Activated naive CD8-positive, alpha-beta T cell (primary cell): ENCODE measurements around the gene TPK1.
"Not testable (repeated sequence)": the region's sequence is repeated elsewhere in the genome, so short reads cannot be mapped to it uniquely, and the experiment has no call there.

Source experiments
- H3K27ac Mint-ChIP-seq: one replicate; pipeline ENCODE4 v1.8.0; 2021; ENCODE audit warnings: mixed read lengths
- H3K27me3 Mint-ChIP-seq: one replicate; pipeline ENCODE4 v1.8.0; 2021; ENCODE audit warnings: mixed read lengths
- H3K36me3 Mint-ChIP-seq: one replicate; pipeline ENCODE4 v1.8.0; 2021; ENCODE audit warnings: mixed read lengths
- H3K4me1 Mint-ChIP-seq: one replicate; pipeline ENCODE4 v1.8.0; 2021; ENCODE audit warnings: low read depth, mixed read lengths
- H3K4me3 Mint-ChIP-seq: one replicate; pipeline ENCODE4 v1.8.0; 2021; ENCODE audit warnings: mild to moderate bottlenecking, mixed read lengths
- H3K9me3 Mint-ChIP-seq: one replicate; pipeline ENCODE4 v1.8.0; 2021; ENCODE audit warnings: low read depth, mixed read lengths

TPK1 gene

GRCh38 chr7:144628176-144628575, 207.7 kb downstream of the TPK1 start:
- Mint-ChIP-seq H3K27ac (no peak overlapping the region), H3K4me1 (no peaks in the 10 kb centered on the region), H3K36me3 (peaks cover 24% of the 10 kb centered on the region), H3K4me3 (no peak overlapping the region), H3K9me3 (peaks cover 13% of the 10 kb centered on the region), H3K27me3 (no peaks in the 10 kb centered on the region)

GRCh38 chr7:144622745-144623144, 213.1 kb downstream of the TPK1 start:
- peaks cover 34% of the 10 kb centered on the region for H3K36me3 Mint-ChIP-seq
- no peaks in the 10 kb centered on the region for H3K4me1 Mint-ChIP-seq
- H3K27ac Mint-ChIP-seq, result no peak overlapping the region
- H3K27me3 Mint-ChIP-seq, result no peaks in the 10 kb centered on the region
- H3K9me3 Mint-ChIP-seq, result peaks cover 14% of the 10 kb centered on the region
- H3K4me3 Mint-ChIP-seq, result no peak overlapping the region

- Mint-ChIP-seq H3K4me3 (no peak overlapping the region), H3K27me3 (no peaks in the 10 kb centered on the region), H3K9me3 (no peaks in the 10 kb centered on the region), H3K36me3 (peaks cover 27% of the 10 kb centered on the region), H3K27ac (no peak overlapping the region), H3K4me1 (no peaks in the 10 kb centered on the region)
Measured at GRCh38 chr7:144606261-144606660, 229.6 kb downstream of the TPK1 start.

- Mint-ChIP-seq H3K9me3 (peaks cover 31% of the 10 kb centered on the region), H3K27me3 (no peaks in the 10 kb centered on the region), H3K27ac (no peak overlapping the region), H3K36me3 (peaks cover 51% of the 10 kb centered on the region), H3K4me3 (no peak overlapping the region), H3K4me1 (no peaks in the 10 kb centered on the region)
Measured at GRCh38 chr7:144596953-144597352, 238.9 kb downstream of the TPK1 start.

- Mint-ChIP-seq H3K36me3 (peaks cover 58% of the 10 kb centered on the region), H3K4me3 (no peak overlapping the region), H3K9me3 (peaks cover 31% of the 10 kb centered on the region), H3K27me3 (no peaks in the 10 kb centered on the region), H3K4me1 (no peaks in the 10 kb centered on the region), H3K27ac (no peak overlapping the region)
Measured at GRCh38 chr7:144594580-144594979, 241.3 kb downstream of the TPK1 start.

GRCh38 chr7:144588559-144589051, 247.2 kb downstream of the TPK1 start:
- Mint-ChIP-seq H3K9me3 (peaks cover 4% of the 10 kb centered on the region), H3K27ac (no peak overlapping the region), H3K27me3 (no peaks in the 10 kb centered on the region), H3K4me1 (no peaks in the 10 kb centered on the region), H3K36me3 (peaks cover 35% of the 10 kb centered on the region), H3K4me3 (no peak overlapping the region)

- no peaks in the 10 kb centered on the region for H3K9me3 Mint-ChIP-seq
- no peak overlapping the region for H3K27ac Mint-ChIP-seq
- no peaks in the 10 kb centered on the region for H3K4me1 Mint-ChIP-seq
- no peaks in the 10 kb centered on the region for H3K27me3 Mint-ChIP-seq
- H3K4me3 Mint-ChIP-seq, result no peak overlapping the region
- peaks cover 37% of the 10 kb centered on the region for H3K36me3 Mint-ChIP-seq
Measured at GRCh38 chr7:144587701-144588100, 248.2 kb downstream of the TPK1 start.

GRCh38 chr7:144584726-144585125, 251.1 kb downstream of the TPK1 start:
- H3K9me3 Mint-ChIP-seq, result no peaks in the 10 kb centered on the region
- no peak overlapping the region for H3K4me3 Mint-ChIP-seq
- no peak overlapping the region for H3K27ac Mint-ChIP-seq
- H3K4me1 Mint-ChIP-seq, result no peaks in the 10 kb centered on the region
- H3K36me3 Mint-ChIP-seq, result peaks cover 39% of the 10 kb centered on the region
- no peaks in the 10 kb centered on the region for H3K27me3 Mint-ChIP-seq

GRCh38 chr7:144579687-144580086, 256.2 kb downstream of the TPK1 start:
- no peaks in the 10 kb centered on the region for H3K9me3 Mint-ChIP-seq
- no peaks in the 10 kb centered on the region for H3K4me1 Mint-ChIP-seq
- H3K36me3 Mint-ChIP-seq, result peaks cover 49% of the 10 kb centered on the region
- H3K27ac Mint-ChIP-seq, result no peak overlapping the region
- no peaks in the 10 kb centered on the region for H3K27me3 Mint-ChIP-seq
- no peak overlapping the region for H3K4me3 Mint-ChIP-seq

- Mint-ChIP-seq H3K4me3 (no peak overlapping the region), H3K27ac (no peak overlapping the region), H3K36me3 (peaks cover 32% of the 10 kb centered on the region), H3K27me3 (no peaks in the 10 kb centered on the region), H3K9me3 (no peaks in the 10 kb centered on the region), H3K4me1 (no peaks in the 10 kb centered on the region)
Measured at GRCh38 chr7:144575456-144575855, 260.4 kb downstream of the TPK1 start.

- not testable (repeated sequence) for H3K27ac Mint-ChIP-seq, H3K4me1 Mint-ChIP-seq, H3K27me3 Mint-ChIP-seq, H3K9me3 Mint-ChIP-seq, H3K4me3 Mint-ChIP-seq
- H3K36me3 Mint-ChIP-seq, result peaks cover 32% of the 10 kb centered on the region
Measured at GRCh38 chr7:144574753-144575152, 261.1 kb downstream of the TPK1 start.

GRCh38 chr7:144568233-144568632, 267.6 kb downstream of the TPK1 start:
- H3K27me3 Mint-ChIP-seq, result no peaks in the 10 kb centered on the region
- H3K4me1 Mint-ChIP-seq, result no peaks in the 10 kb centered on the region
- no peak overlapping the region for H3K4me3 Mint-ChIP-seq
- H3K36me3 Mint-ChIP-seq, result peaks cover 36% of the 10 kb centered on the region
- no peak overlapping the region for H3K27ac Mint-ChIP-seq
- peaks cover 5% of the 10 kb centered on the region for H3K9me3 Mint-ChIP-seq

GRCh38 chr7:144565586-144565985, 270.3 kb downstream of the TPK1 start:
- Mint-ChIP-seq H3K9me3 (peaks cover 5% of the 10 kb centered on the region), H3K27ac (no peak overlapping the region), H3K4me1 (no peaks in the 10 kb centered on the region), H3K36me3 (peaks cover 42% of the 10 kb centered on the region), H3K27me3 (no peaks in the 10 kb centered on the region), H3K4me3 (no peak overlapping the region)

GRCh38 chr7:144549861-144550260, 286.0 kb downstream of the TPK1 start:
- H3K36me3 Mint-ChIP-seq, result peaks cover 21% of the 10 kb centered on the region
- no peaks in the 10 kb centered on the region for H3K27me3 Mint-ChIP-seq
- no peak overlapping the region for H3K4me3 Mint-ChIP-seq
- no peaks in the 10 kb centered on the region for H3K4me1 Mint-ChIP-seq
- H3K27ac Mint-ChIP-seq, result no peak overlapping the region
- H3K9me3 Mint-ChIP-seq, result no peaks in the 10 kb centered on the region

- H3K27me3 Mint-ChIP-seq, result no peaks in the 10 kb centered on the region
- H3K4me3 Mint-ChIP-seq, result no peak overlapping the region
- no peaks in the 10 kb centered on the region for H3K9me3 Mint-ChIP-seq
- H3K27ac Mint-ChIP-seq, result no peak overlapping the region
- peaks cover 22% of the 10 kb centered on the region for H3K36me3 Mint-ChIP-seq
- no peaks in the 10 kb centered on the region for H3K4me1 Mint-ChIP-seq
Measured at GRCh38 chr7:144548556-144548955, 287.3 kb downstream of the TPK1 start.

- peaks cover 24% of the 10 kb centered on the region for H3K36me3 Mint-ChIP-seq
- no peak overlapping the region for H3K4me3 Mint-ChIP-seq
- no peak overlapping the region for H3K27ac Mint-ChIP-seq
- H3K9me3 Mint-ChIP-seq, result no peaks in the 10 kb centered on the region
- no peaks in the 10 kb centered on the region for H3K4me1 Mint-ChIP-seq
- no peaks in the 10 kb centered on the region for H3K27me3 Mint-ChIP-seq
Measured at GRCh38 chr7:144547888-144548287, 288.0 kb downstream of the TPK1 start.
